Sigmoid colon (tissue), 3 donors: ENCODE results near the gene PRSS1.

Experiments used
- CTCF ChIP-seq, 4 experiments: fragments of 450-650 bp in 3 of 4; fragments of 200-600 bp in 1 of 4; IDR thresholded peaks; one replicate each; pipeline ENCODE4 v1.5.1; 2016 to 2019; ENCODE audit warnings: antibody characterized with exemption in 4 of 4, mild to moderate bottlenecking in 3 of 4, moderate library complexity in 2 of 4
- POLR2A ChIP-seq, 2 donors: fragments of 450-650 bp; IDR thresholded peaks; one replicate each; pipeline ENCODE4 v1.6.1; 2016; ENCODE audit warnings: antibody characterized with exemption in 2 of 2, mild to moderate bottlenecking in 2 of 2, moderate library complexity in 2 of 2

GRCh38 chr7:142753366-142753765, 4.1 kb downstream of the PRSS1 start:
- TF ChIP-seq POLR2A (IDR thresholded peaks at IDR 0.05) = no peak
- TF ChIP-seq CTCF (IDR thresholded peaks at IDR 0.05) = no peak
